GM19239 (cell line): Measurements from ENCODE around the gene BST1.
A peak's percentile ranks its signal among the peaks of the same experiment; 100 is the strongest.
"Not testable (repeated sequence)": the region's sequence is repeated elsewhere in the genome, so short reads cannot be mapped to it uniquely, and the experiment has no call there.

Experiments
- DNase-seq: peaks from one replicate; pipeline ENCODE4 v3.0.0; 2011; ENCODE audit warnings: low spot score; ENCODE audit not compliant: insufficient read length
- FAIRE-seq: peaks from 2 replicates; lab custom pipeline; 2011; peaks lifted over from hg19 to GRCh38; lab: Jason Lieb, UNC

BST1 gene

DNA sequence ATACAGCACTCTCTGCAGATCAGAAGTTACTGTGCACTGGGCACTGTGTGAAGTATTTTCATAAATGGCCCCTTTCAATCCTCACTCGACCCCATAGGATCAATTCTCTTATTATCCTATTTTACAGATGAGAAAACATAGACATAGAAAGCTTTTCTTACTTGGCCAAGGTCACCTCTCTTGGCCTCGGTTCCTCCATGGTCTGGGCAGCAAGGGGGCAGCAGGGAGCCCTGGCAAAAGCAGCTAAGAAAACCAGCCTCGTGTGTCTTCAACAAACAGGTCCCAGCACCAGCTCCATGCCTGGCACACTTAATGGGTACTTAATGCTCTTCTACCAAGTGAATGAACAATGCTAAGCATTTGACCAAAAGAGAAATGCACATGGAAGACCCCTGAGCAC lies 34.4 kb downstream of the BST1 start:
- DNase-seq: no peak
- FAIRE-seq: no peak

DNA sequence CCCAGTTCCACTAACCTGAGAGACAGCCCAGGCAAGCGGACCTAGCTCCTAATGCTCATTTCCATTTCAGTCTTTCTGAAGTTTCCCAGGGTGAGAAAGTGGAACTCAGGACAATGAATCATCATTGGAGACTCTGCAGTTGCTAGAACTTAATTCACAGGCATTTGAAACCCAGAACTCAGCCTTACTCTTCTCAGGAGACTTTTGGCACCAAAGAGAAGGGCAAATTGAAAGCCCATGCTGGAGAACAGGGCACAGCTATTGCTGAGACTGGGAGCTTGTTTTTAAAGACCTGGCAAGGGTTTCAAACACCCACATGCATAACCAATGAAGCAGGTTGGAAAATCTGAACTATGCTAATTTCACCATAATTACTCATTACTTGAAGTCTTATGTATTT lies 36.0 kb downstream of the BST1 start:
- no peak for FAIRE-seq
- no peak for DNase-seq

DNA sequence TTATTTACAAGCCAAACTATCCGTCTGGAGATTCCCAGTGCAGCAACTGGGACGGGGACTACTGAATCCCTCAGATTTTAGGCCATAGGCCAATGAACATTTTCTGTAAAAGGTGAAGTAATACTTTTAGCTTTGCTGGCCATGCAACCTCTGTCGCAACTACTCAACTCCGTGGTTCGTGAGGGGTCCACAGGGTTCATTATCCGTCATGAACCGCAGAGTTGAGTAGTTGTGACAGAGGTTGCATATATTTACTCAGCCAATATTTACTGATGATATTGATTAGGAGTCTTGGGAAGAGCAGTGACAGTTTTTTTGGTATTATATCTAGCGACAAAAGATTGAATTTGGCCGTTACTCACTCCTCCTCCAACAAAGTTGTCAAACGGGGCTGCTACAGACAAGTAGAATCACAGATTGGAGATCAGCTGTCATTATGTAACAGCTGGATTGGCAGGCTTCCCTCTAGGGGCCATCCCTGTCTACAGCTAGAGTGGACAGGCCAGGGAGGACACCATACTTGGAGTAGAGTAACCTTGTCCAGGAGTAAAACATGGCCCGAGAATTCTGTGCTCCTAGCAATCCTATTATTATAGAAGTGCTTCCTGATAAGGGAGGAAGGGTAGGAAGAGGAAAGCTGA lies 38.0 kb downstream of the BST1 start:
- no peak for DNase-seq
- no peak for FAIRE-seq

DNA sequence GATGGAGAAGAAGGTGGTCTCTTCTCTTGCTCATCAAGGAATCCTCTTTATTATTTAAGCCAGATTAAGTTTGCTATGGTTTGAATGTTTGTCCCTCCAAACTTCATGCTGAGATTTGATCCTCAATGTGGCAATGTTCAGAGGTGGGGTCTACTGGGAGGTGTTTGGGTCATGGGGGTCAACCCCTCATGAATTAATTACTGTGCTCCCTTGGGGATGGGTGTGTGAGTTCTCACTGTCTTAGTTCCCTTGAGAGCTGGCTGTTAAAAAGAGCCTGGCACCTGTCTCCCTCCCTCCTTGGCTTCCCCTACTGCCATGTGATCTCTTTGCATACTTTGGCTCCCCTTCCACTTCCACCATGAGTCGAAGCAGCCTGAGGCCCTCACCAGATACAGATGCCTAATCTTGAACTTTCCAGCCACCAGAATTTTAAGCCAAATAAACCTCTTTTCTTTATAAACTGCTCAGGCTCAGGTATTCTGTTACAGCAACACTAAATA lies 39.3 kb downstream of the BST1 start:
- FAIRE-seq: no peak
- DNase-seq: no peak

DNA sequence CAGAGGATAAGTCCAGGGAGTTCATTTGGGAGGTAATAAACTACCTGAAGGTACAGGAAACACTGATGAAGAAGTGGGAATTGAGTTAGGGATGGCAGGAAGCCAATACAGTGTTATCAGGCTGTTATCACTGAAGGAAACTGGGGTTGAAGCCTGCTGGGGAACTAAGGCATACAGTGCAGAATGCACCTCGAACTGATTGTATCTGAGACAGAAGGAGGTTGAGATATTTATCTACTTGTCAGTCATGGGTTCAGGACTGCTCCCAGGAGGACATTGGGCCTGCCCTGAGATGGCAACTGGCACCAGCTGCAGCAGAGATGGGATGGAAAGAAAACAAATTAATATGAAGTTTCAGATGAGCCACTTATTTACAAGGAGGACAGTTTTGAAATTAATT lies 39.8 kb downstream of the BST1 start:
- FAIRE-seq (no peak), DNase-seq (no peak)

DNA sequence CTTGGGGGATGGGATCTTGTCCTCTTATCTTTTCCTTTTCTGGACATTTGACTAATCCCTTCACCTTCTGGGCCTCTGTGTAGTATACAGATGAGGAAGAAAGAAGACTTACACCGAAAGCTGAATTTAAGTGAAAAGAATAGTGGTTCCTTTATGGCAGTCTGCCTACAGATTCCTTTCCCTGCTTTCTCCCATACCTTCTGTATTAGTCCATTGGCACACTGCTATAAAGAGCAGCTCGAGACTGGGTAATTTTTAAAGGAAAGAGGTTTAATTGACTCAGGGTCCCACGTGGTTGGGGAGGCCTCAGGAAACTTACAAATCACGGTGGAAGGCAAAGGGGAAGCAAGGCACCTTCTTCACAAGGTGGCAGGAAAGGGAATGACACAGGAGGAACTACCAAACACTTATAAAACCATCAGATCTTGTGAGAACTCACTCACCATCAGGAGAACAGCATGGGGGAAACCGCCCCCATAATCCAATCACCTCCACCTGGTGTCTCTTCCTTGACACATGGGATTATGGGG lies 41.2 kb downstream of the BST1 start:
- DNase-seq (no peak), FAIRE-seq (no peak)

DNA sequence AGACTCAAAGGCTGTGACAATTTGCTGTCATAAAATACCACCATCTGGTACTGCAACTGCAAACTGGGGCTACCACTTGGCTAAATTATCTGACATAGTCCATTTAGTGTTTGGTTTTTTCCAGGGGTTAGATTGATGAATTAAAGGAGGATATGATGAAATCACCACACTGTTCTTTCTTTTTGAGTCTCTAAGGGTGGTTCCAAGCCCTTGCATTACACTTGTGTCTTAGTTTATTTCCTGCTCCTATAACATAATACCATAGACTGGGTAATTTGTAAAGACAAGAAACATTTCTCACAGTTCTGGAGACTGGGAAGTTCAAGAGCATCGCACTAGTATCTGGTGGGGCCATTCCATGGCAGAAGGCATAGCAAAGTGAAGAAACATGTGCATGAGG lies 43.2 kb downstream of the BST1 start:
- DNase-seq (no peak), FAIRE-seq (no peak)

DNA sequence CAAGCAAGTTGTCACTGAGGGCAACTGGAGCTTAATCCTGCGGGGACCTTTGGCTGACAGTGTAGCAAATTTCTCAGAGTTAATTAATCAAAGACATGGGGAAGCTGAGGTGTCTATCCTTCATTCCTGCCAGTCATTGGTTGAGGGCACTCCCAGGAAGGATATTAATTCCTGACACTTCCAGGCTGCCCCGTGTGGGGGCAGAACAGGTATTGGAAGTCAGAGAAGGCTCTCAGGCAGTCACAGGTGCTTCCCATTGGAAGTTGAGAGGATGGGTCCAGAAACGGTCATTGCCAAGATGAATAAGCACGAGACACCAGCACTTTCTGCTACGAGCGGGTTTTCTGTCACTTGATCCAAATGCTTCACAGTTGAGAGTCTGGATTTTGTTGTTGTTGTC lies 46.1 kb downstream of the BST1 start:
- no peak for FAIRE-seq

DNA sequence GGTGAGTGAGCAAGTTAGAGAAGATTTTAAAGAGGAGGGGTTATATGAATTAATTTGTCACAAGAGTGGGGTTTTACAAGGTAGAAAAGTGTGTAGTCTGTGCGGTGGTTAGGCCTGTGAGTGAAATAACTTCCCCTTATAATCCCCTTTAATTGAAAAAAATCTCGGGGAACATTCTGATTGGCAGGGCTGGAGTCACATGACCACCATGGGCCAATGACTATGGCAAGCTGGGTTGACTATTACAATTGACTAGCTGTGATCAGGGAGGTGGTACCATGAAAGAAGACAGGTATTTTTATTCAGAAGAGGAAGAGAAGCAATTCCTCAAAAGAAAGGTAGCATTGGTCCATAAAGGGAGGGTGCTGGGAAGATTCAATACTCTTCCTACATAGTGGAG lies 48.3 kb downstream of the BST1 start:
- FAIRE-seq (no peak), DNase-seq (no peak)

More for the DNA sequence above, 46.1 kb downstream of the BST1 start:
- no peak for DNase-seq

DNA sequence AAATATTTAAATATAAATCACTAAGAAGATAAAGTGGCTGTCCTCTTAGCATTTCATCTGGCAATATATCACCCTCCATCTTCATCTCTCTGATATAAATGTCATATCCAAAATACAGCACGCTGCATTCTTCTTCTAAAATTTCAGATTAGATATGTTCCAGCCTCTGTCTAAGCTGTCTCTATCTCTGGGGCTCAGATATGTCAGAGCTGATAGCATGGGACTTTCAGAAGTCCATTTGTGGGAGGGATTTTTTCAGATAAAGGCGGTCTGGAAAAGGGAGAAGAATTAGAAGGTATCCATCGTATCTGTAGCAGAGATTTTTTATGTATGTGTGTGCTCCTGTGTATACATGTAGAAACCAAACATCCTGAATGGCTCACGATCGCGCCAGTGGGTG lies 50.2 kb downstream of the BST1 start:
- DNase-seq: no peak
- no peak for FAIRE-seq

DNA sequence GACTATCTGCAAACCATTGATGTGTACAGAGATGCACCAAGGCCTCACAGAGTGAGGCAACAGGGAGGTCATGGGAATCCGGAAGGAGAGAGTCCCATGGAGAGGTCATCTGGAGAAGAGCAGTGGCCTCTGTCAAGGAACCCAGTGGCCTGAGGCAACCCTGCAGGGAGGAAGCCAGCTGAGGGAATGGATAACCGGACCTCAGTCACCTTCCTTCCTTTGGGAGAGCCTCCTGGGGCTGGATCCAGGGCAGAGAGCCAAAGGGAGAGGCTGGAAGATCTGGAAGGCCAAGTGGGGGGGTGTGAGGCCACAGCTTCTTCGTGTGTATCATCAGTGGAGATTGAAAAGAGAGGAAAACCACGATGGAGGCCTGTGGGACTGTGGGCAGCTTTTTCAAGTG lies 50.9 kb downstream of the BST1 start:
- FAIRE-seq (no peak), DNase-seq (no peak)

DNA sequence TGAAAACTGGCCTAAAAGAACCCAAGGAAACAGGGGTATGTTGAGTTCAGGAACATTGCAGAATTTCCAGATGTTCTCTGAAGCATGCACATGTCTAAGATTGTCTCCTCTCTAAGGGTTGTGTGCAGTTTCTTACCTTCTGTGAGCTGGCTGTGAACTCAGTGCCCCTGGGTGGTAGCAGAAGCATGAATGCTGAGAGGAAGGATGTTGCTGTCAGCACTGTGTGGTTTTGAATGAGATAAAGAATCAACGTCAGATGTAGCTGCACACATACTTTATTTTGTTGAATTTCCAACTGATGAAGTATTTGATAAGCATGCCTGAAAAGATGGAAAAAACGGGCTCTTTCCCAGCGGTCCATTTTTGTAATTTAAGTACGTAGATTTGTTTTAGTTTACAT lies 51.5 kb downstream of the BST1 start:
- FAIRE-seq (peak; percentile 40), DNase-seq (no peak)

DNA sequence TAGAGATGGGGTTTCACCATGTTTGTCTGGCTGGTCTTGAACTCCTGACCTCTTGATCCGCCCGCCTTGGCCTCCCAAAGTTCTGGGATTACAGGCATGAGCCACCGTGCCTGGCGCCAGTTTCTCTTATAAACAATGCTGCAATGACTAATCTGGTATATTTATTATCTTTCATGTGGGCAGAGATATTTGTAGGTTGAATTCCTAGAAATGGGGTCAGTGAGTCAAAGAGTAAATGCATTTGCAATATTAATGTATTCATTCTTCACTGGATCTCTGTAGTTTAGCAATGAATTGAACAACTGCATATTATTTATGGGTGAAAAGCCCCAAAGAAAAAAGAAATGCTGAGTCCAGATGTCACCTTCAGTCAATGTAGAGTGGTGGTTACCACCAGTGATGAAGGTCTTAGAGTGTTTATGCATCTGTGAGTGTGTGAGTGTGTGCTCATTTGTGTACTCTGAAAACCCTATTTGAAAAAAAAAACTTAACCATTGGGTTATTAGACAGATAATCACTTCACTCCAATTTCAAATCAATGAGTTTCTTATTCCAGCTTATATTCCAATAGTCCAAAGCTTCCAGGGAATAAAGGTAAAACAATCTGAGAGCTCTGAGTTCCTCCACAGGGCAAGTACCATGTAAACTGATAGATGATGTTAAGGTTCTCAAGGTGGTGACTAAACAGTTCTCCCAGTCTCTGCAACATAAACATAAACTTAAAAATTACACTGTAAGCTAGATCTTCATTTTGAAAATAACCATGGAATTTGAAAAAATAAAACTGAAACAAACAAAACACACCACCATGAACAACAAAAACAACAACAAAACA lies 52.7 kb downstream of the BST1 start:
- DNase-seq (no peak), FAIRE-seq (no peak)

DNA sequence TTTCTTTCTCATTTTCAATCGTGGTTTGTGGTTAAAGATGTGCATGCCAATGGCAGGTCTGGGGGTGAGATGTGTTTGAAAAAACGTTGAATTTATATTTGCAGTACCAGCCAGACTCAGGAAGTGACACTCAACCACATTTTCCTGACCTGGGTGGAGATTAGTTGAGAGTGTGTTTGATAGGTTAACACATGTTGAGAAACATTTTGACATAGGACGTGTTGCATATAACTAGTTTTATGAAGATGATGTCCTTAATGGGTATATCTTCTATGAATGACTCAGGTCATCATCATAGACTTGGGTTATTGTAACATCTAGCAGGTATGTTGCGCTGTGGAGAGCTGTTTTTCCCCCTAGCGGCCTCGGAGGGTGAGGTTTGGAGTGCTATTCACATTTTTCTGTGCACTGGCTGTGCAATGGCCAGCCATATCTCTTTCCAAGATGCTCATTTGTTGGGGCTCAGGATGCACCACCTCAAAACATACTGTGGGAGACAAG lies 53.5 kb downstream of the BST1 start:
- DNase-seq (no peak), FAIRE-seq (peak; percentile 96)

DNA sequence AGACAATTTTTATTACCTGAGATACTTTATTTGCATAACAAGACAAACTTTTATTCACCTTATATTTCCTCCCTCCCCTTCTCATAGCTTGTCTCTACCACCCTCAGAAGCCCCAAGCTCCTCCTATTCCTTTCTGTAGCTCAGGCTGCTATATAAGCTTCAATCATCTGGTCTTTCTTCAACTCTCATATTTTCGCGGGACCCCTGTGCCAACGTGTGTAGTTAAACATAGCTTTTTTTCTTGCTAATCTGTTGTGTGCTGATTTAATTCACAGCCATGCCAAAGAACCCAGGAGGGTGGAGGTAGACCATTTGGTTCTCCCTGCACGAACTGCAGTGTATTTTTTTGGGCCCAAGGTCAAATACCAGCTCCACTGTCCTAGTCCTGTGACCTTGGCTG lies 54.2 kb downstream of the BST1 start:
- DNase-seq (no peak), FAIRE-seq (no peak)

DNA sequence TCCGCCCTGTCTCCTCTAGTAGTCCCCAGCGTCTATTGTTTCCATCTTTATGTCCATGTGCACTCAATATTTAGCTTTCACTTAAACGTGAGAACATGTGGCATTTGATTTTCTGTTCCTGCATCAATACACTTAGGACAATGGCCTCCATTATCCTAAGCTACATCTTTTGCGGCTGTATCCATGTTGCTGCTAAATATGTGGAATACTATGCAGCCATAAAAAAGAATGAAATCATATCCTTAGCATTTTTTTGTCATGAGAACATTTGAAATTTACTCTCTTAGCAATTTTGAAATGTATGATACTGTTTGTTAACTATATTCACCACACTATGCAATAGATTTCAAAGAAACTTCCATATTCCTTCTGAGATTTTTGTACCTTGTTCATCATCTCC lies 55.4 kb downstream of the BST1 start:
- FAIRE-seq: no peak

DNA sequence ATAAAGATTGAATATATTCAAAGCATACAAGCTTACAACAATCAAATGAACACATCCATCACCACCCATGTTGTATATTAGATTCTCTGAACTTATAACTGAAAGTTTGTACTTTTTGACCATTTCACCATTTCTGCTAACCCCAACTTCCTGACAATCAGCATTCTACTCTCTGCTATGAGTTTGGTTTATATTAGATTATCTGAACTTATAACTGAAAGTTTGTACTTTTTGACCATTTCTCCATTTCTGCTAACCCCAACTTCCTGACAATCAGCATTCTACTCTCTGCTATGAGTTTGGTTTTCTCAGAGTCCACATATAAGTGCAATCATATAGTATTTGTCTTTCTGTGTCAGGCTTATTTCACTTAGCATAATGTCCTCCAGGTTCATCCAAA lies 59.6 kb downstream of the BST1 start:
- FAIRE-seq: peak; percentile 88
- DNase-seq: not testable (repeated sequence)

More for the DNA sequence above, 55.4 kb downstream of the BST1 start:
- DNase-seq: no peak

DNA sequence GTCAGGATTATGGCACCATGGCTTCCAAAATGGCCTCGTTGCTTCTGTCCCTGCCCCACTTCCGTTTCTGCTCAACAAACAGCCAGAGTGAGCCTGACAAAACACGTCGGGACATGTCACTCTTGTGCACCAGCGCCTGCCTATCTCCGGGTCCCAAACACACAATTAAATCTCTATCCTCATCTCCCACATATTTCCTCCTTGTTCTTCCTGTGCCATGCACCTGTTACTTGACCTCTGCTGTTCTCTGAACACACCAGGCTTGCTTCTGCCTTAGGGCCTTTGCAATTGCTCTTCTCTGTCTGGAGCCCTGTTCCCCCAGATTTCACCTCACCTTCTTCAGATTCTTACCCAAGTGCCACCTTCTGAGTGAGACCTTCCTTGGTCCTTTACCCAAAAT lies 62.5 kb downstream of the BST1 start:
- FAIRE-seq: no peak
- DNase-seq: no peak

DNA sequence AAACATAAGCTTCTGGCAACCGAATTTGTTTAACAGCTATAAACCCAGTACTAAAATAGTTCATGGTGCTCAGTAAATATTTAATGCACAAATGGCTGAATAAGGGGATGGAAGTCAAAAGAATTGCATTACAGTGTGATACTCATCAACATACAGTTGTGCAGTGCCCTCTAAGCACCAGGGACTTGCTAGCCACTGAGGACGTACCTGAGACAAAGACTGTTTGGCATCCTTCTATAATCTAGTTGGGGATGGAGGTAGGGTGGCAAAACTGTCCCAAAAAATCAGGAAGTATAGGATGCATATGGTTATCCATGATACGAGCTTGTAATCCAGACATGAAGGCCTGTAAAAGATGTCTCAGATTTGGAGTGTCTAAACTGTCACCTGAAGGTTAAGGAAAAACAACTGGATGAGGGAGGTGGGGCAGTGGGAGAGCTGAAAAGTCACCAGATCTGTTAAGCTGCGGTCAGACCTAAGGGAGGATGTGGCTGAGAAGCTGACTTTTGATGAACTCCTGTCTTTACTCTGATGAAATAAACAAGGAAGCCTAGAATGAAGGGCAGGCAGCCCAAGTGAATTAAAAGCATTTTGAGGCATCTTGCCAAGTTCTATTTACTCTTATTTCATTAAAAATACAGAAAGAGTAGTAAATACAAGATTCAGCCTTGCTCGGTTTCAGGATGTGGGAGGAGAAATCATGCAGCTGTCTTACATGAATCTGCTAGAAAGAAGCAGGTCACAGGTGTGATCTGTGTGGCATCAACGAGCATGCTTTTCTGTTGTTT lies 63.2 kb downstream of the BST1 start:
- DNase-seq (no peak), FAIRE-seq (peak; percentile 80)

DNA sequence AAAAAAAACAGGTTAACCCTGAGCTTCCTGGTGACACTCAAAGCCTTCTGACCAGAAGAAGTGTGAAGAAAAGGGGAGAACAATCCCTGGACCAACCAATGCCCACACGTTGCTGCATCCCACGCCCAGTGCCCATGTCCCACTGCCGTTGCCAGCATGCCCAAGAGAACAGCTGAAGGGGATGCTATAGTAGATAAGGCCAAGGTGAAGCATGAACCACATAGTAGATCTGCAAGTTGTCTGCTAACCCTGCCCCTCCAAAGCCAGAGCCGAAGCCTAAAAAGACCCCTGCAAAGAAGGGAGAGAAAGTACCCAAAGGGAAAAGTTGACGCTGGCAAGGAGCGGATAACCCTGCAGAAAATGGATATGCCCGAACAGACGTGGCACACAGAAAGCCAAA lies 64.0 kb downstream of the BST1 start:
- DNase-seq: no peak

More for the DNA sequence above, 64.0 kb downstream of the BST1 start:
- peak; percentile 76 for FAIRE-seq
